OCI-LY3 (cell line): Measurements from ENCODE around the gene TMEM87A.

Source experiments
- EZH2phosphoT487 ChIP-seq: fragments of 200-600 bp; shearing (Covaris generic); IDR thresholded peaks from 2 replicates; pipeline ENCODE4 v1.6.1; 2018; ENCODE audit warnings: antibody characterized with exemption, mixed run types, low read depth
- TF ChIP-seq, protein P1 (sequence below): fragments of 200-600, 300-600 bp; sonication (generic); IDR thresholded peaks from 2 replicates; pipeline ENCODE4 v1.5.1; 2014; ENCODE audit warnings: antibody characterized with exemption, low read length, low read depth

DNA sequence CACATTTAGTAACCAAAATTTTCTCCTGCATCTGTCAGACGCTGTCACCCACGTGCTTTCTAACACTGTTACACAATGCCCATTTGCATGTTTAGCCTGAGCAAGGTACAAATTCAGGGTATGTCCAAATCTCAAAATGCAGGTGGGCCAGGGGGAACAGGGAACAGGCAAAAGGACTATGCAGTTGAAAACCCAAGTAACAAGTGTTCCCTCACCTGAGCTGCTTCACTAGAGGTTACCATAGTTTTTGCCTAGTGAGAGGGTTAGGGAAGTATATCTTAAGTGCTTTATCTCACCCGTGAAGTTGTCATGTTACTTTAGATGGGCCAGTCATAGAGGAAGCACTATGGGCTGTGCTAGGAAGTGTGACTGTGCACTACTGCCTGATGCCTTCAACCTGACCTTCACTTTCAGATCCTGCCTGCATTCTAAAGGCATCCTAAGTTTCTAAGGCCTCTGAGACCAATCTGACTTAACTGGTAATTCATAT is 6.0 kb upstream of the TMEM87A start:
- TF ChIP-seq, protein P1, sequence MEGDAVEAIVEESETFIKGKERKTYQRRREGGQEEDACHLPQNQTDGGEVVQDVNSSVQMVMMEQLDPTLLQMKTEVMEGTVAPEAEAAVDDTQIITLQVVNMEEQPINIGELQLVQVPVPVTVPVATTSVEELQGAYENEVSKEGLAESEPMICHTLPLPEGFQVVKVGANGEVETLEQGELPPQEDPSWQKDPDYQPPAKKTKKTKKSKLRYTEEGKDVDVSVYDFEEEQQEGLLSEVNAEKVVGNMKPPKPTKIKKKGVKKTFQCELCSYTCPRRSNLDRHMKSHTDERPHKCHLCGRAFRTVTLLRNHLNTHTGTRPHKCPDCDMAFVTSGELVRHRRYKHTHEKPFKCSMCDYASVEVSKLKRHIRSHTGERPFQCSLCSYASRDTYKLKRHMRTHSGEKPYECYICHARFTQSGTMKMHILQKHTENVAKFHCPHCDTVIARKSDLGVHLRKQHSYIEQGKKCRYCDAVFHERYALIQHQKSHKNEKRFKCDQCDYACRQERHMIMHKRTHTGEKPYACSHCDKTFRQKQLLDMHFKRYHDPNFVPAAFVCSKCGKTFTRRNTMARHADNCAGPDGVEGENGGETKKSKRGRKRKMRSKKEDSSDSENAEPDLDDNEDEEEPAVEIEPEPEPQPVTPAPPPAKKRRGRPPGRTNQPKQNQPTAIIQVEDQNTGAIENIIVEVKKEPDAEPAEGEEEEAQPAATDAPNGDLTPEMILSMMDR, result no peak
- no peak for TF ChIP-seq EZH2phosphoT487
